HCT116 (cell line): ENCODE measurements around the gene SIAH2. TPM values are rescaled to one million over a fixed set of nuclear protein-coding genes. Genes with fewer than 3 reads are reported as not detected.

Experiments
- ATAC-seq: fragments of 200-7000 bp; cut with Tn5 transposase; 2 replicates; pipeline ENCODE4 v1.9.1; 2020; ENCODE audit warnings: mild to moderate bottlenecking, moderate library complexity
- BruUV-seq: library from RNA; stranded (reverse); fragments of 400-500 nt; replicated peaks from 2 replicates; lab custom pipeline; 2021; lab: Mats Ljungman, UMichigan
- CTCF ChIA-PET: fragments of 300-600 bp; sonication (Branson Sonifier 250); formaldehyde crosslinking; loops from one replicate; lab custom pipeline; 2021; ENCODE audit warnings: antibody characterized with exemption; lab: Charles Lee
- POLR2A ChIA-PET: fragments of 300-600, 350-600 bp; sonication (Branson Sonifier 250); formaldehyde crosslinking; loops from one replicate; lab custom pipeline; 2021; ENCODE audit warnings: antibody characterized with exemption; lab: Charles Lee
- RAD21 ChIA-PET, 2 experiments: fragments of 300-600 bp; sonication (Branson Sonifier 250); formaldehyde crosslinking; loops; one replicate each; lab custom pipeline; 2023; ENCODE audit warnings: low total read pairs in 2 of 2; ENCODE audit not compliant: uncharacterized antibody in 2 of 2, unreplicated experiment in 2 of 2, low non-redundant PET in 1 of 2; lab: Charles Lee
- DNase-seq: peaks from one replicate; pipeline ENCODE4 v3.0.0-alpha.2; 2010; ENCODE audit warnings: low read depth, low spot score
- H2AFZ ChIP-seq: fragments of 200-600 bp; shearing (Covaris generic), sonication (generic); 2 replicates; pipeline ENCODE4 v1.6.1; 2017; ENCODE audit warnings: low read depth, mixed run types, mixed read lengths, antibody characterized with exemption, low read length; ENCODE audit not compliant: poor library complexity, severe bottlenecking
- H3K27ac ChIP-seq: 2 replicates; pipeline ENCODE4 v1.5.1; 2012; ENCODE audit warnings: low read depth, low read length
- H3K27me3 ChIP-seq: fragments of 200-600 bp; sonication (generic); 2 replicates; pipeline ENCODE4 v1.6.1; 2016; ENCODE audit warnings: mixed run types, low read length, mixed read lengths; ENCODE audit not compliant: insufficient read depth
- H3K36me3 ChIP-seq, 2 experiments: fragments of 200-500 bp in 1 of 2; fragments of 200-600 bp in 1 of 2; sonication (Bioruptor generic) in 1 of 2; sonication (generic) in 1 of 2; 2 replicates each; pipeline versions ENCODE4 v1.5.1 to v1.6.1; 2014 to 2016; ENCODE audit warnings: low read length in 2 of 2, inconsistent platforms in 1 of 2, mixed read lengths in 1 of 2, mixed run types in 1 of 2; ENCODE audit not compliant: insufficient read depth in 2 of 2, control insufficient read depth in 1 of 2
- H3K4me1 ChIP-seq, 2 experiments: fragments of 200-600 bp in 1 of 2; sonication (generic) in 1 of 2; 2 replicates each; pipeline versions ENCODE4 v1.5.1 to v1.6.1; 2012 to 2017; ENCODE audit warnings: low read length in 2 of 2, inconsistent platforms in 1 of 2, mild to moderate bottlenecking in 1 of 2, mixed read lengths in 1 of 2, mixed run types in 1 of 2, moderate library complexity in 1 of 2; ENCODE audit not compliant: insufficient read depth in 2 of 2, control insufficient read depth in 1 of 2
- H3K4me2 ChIP-seq: fragments of 200-600 bp; sonication (generic); 2 replicates; pipeline ENCODE4 v1.6.1; 2017; ENCODE audit warnings: mixed run types, low read length, mixed read lengths
- H3K4me3 ChIP-seq, 2 experiments: fragments of 200-600 bp in 1 of 2; sonication (generic) in 1 of 2; replicated peaks in 1 of 2; 2 replicates each; pipeline ENCODE4 v1.5.1; 2011 to 2016; ENCODE audit warnings: low read length in 2 of 2, control low read depth in 1 of 2, low read depth in 1 of 2, mild to moderate bottlenecking in 1 of 2, mixed read lengths in 1 of 2, mixed run types in 1 of 2
- H3K79me2 ChIP-seq: fragments of 200-600 bp; sonication (generic); 2 replicates; pipeline ENCODE4 v1.6.1; 2017; ENCODE audit warnings: mild to moderate bottlenecking, mixed run types, low read length, moderate library complexity, mixed read lengths; ENCODE audit not compliant: insufficient read depth
- H3K9ac ChIP-seq: fragments of 200-600 bp; sonication (generic); 2 replicates; pipeline ENCODE4 v1.6.1; 2016; ENCODE audit warnings: low read length, mixed read lengths
- H3K9me2 ChIP-seq: fragments of 200-600 bp; sonication (generic), shearing (Covaris generic); 2 replicates; pipeline ENCODE4 v1.6.1; 2017; ENCODE audit warnings: mixed run types, mild to moderate bottlenecking, moderate library complexity; ENCODE audit not compliant: insufficient read depth
- H3K9me3 ChIP-seq, 2 experiments: fragments of 200-500 bp in 1 of 2; fragments of 200-600 bp in 1 of 2; sonication (Bioruptor generic) in 1 of 2; sonication (generic) in 1 of 2; 2 replicates each; pipeline ENCODE4 v1.6.1; 2014 to 2017; ENCODE audit warnings: low read length in 2 of 2, mixed read lengths in 2 of 2, inconsistent platforms in 1 of 2, low read depth in 1 of 2, mild to moderate bottlenecking in 1 of 2, mixed run types in 1 of 2, moderate library complexity in 1 of 2; ENCODE audit not compliant: control insufficient read depth in 1 of 2, insufficient read depth in 1 of 2
- H4K20me1 ChIP-seq: fragments of 200-600 bp; sonication (generic), shearing (Covaris generic); 2 replicates; pipeline ENCODE4 v1.6.1; 2017; ENCODE audit warnings: mixed run types, mild to moderate bottlenecking, moderate library complexity; ENCODE audit not compliant: insufficient read depth
- ATF3 ChIP-seq: IDR thresholded peaks from 2 replicates; pipeline ENCODE4 v1.6.1; 2012
- CBX3 ChIP-seq: IDR thresholded peaks from 2 replicates; pipeline ENCODE4 v1.6.1; 2012; ENCODE audit warnings: low read depth
- POLR2AphosphoS5 ChIP-seq: IDR thresholded peaks from 2 replicates; pipeline ENCODE4 v1.6.1; 2011; ENCODE audit warnings: mild to moderate bottlenecking, low read depth, low read length, moderate library complexity
- SIN3A ChIP-seq: IDR thresholded peaks from 2 replicates; pipeline ENCODE4 v1.6.1; 2012; ENCODE audit warnings: low read depth
- TCF7L2 ChIP-seq: IDR thresholded peaks from 2 replicates; pipeline ENCODE4 v1.7.0; 2011; ENCODE audit warnings: borderline replicate concordance, inconsistent platforms; ENCODE audit not compliant: insufficient read depth, insufficient read length; ENCODE audit errors: extremely low read depth
- ZFX ChIP-seq: fragments of 450-650 bp; IDR thresholded peaks from 2 replicates; pipeline ENCODE4 v1.6.1; 2017
- intact Hi-C: fragments of 100-400 bp; cut with micrococcal nuclease; formaldehyde crosslinking; loops from 2 replicates; pipeline ENCODE4 v1.10.0; 2022
- total RNA-seq: library from RNA; stranded (reverse); gene quantifications from one replicate; pipeline ENCODE4 v1.2.1, GENCODE V29; 2021; ENCODE audit not compliant: unreplicated experiment

SIAH2 gene
- total RNA-seq, 1 experiment from 2014 or later, result 39.9 TPM

GRCh38 chr3:150691414-150692040 lies 71.4 kb downstream of the SIAH2 start:
- ATAC-seq (no peak), DNase-seq (peak; percentile 23)
- no peaks in the 10 kb centered on the region for H3K27me3 ChIP-seq
- H3K9ac ChIP-seq, result no peak overlapping the region
- no peaks in the 10 kb centered on the region for H3K9me2 ChIP-seq
- ChIA-PET RAD21 (no interaction called here), POLR2A (no interaction called here), CTCF (no interaction called here)
- BruUV-seq, result no TSS peak
- no peaks in the 10 kb centered on the region for H3K4me1 ChIP-seq
- H3K9me3 ChIP-seq, result peaks cover 0 to 3% of the 10 kb centered on the region in 2 experiments; a peak in 1 of 4 replicates
- no peak overlapping the region for H2AFZ ChIP-seq
- intact Hi-C loops, result no loop called here
- H3K27ac ChIP-seq, result no peak overlapping the region
- H3K79me2 ChIP-seq, result no peaks in the 10 kb centered on the region
- H4K20me1 ChIP-seq, result no peaks in the 10 kb centered on the region
- H3K4me3 ChIP-seq, result no peak overlapping the region
- H3K4me2 ChIP-seq, result no peak overlapping the region
- TF ChIP-seq SIN3A, result no peak
- no peak for TF ChIP-seq ZFX
- no peak for TF ChIP-seq ATF3
- no peak for TF ChIP-seq POLR2AphosphoS5
- no peak for TF ChIP-seq TCF7L2
- TF ChIP-seq CBX3, result peak; percentile 60; the same call in 1 of the 2 replicates
- no peaks in the 10 kb centered on the region for H3K36me3 ChIP-seq

Other genes with a start within 250 kb of the SIAH2 start
- gene SERP1, start 216.7 kb downstream of the SIAH2 start, total RNA-seq, result 69.1 TPM
- gene EIF2A, start 216.4 kb downstream of the SIAH2 start, total RNA-seq, result 126 TPM
- gene SELENOT, start 159.8 kb downstream of the SIAH2 start, total RNA-seq, result 81.6 TPM
- gene ERICH6, start 59.2 kb downstream of the SIAH2 start, total RNA-seq, result not detected
- not detected for gene MINDY4B, start 142.3 kb upstream of the SIAH2 start, total RNA-seq
- not detected for gene CLRN1, start 209.6 kb upstream of the SIAH2 start, total RNA-seq